GM12892 (cell line): Measurements from ENCODE around the gene KRT20.

Source experiments
- POLR2A ChIP-seq: IDR thresholded peaks from 2 replicates; pipeline ENCODE4 v1.6.1; 2011; ENCODE audit warnings: low read depth, low read length, control low read depth
- POLR2AphosphoS5 ChIP-seq: IDR thresholded peaks from 2 replicates; pipeline ENCODE4 v1.6.1; 2011; ENCODE audit warnings: low read depth, low read length, control low read depth
- TAF1 ChIP-seq: IDR thresholded peaks from 2 replicates; pipeline ENCODE4 v1.6.1; 2011; ENCODE audit warnings: low read depth, mild to moderate bottlenecking, control low read depth, low read length, borderline replicate concordance

- TF ChIP-seq TAF1 (no peak), POLR2A (no peak), POLR2AphosphoS5 (no peak)
These were observed 3.2 kb upstream of the KRT20 start for GRCh38 chr17:40888196-40888720.
